NOMO-1 treated with DMSO at 0.1 percent for 48 hours (cell line): ENCODE results near the gene NR3C1.

Experiments used
- DNase-seq: peaks from one replicate; lab custom pipeline; 2025; ENCODE audit not compliant: unreplicated experiment; lab: John Stamatoyannopoulos, UW

The NR3C1 gene

GRCh38 chr5:143239882-143240518 lies 163.5 kb downstream of the NR3C1 start:
- DNase-seq, result no peak

DNA sequence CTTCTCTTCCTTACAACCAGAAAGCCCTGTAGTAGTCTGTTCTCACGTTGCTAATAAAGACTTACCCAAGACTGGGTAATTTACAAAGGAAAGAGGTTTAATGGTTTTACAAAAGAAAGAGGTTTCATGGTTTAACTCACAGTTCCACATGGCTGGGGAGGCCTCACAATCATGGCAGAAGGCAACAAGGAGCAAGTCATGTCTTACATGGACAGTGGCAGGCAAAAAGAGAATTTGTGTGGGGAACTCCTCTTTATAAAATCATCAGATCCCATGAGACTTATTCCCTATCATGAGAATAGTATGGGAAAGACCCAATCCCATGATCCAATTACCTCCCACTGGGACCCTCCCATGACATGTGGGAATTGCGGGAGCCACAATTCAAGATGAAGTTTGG lies 164.9 kb downstream of the NR3C1 start:
- DNase-seq, result no peak

DNA sequence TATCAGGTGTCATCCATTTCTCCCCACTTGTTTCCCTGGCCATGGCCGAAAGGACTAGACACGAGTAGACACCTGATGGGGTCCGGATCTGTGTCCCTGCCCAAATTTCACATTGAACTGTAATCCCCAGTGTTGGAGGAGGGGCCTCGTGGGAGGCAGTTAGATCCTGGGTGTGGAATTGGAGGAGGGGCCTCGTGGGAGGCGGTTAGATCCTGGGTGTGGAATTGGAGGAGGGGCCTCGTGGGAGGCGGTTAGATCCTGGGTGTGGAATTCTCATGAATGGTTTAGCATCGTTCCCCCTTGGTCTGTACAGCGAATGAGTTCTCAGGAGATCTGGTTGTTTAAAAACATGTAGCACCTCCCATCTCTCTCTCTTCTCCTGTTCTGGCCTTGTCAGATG lies 165.8 kb downstream of the NR3C1 start:
- no peak for DNase-seq

DNA sequence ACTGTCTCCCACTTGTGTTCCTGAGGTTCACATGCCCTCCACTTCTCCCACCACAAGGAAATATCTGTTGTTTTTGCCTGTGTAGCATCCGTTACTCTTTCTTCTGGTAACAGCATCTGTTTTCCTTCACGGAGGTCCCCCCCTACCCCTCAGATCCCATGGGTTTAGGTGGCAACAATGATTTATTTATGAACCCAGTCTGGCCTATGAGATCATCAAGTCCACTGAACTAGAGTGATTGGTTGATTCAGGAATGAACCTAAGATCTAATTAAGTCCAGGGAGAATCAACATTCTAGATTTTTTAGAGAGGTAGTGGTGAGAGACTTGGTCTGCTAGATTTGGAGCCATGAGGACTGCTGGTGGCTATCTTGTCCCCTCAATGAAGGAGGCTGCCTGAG lies 166.8 kb downstream of the NR3C1 start:
- no peak for DNase-seq

DNA sequence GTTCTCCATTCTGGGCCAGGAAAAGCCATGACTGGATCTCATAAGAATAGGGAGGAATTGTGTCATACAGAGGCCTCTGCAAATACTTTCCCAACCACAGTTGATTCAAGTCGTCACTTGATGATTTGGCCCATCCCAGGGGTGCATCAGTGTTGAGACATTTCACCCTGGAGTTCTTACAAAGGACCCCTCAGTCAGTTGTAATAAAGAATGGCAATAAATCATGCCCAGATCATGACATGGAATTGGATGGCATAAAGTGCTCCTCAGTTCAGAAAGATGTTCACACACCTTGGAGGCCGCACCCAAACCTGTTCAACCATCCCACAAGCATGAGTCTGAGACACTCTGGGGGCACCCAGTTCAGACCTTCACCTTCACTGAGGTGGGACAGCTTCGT lies 168.1 kb downstream of the NR3C1 start:
- DNase-seq, result no peak

- no peak for DNase-seq
Measured at GRCh38 chr5:143234162-143234842, 169.2 kb downstream of the NR3C1 start.

- no peak for DNase-seq
Measured at GRCh38 chr5:143233031-143233430, 170.5 kb downstream of the NR3C1 start.

GRCh38 chr5:143231973-143232812 lies 171.3 kb downstream of the NR3C1 start:
- DNase-seq, result no peak

GRCh38 chr5:143231416-143231815 lies 172.1 kb downstream of the NR3C1 start:
- no peak for DNase-seq

DNA sequence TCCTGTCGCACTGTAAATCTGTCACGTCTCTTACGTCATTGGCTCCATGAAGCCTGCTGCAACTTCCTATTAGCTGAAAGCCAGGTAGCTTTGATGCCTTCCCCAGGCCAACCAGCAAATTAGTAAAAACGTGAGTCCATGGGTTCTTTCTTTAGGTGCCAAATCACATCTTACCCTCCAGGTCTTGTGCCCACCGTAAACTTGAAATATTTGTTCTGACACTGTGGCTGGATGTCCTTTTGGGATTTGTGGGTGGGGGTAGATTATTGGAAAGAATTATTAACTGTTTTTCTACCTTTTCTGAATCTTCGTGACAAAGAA lies 172.8 kb downstream of the NR3C1 start:
- DNase-seq, result peak; percentile 25

- peak; percentile 46 for DNase-seq
Measured at GRCh38 chr5:143229896-143230675, 173.4 kb downstream of the NR3C1 start.

GRCh38 chr5:143229426-143229895 lies 174.0 kb downstream of the NR3C1 start:
- DNase-seq, result no peak

GRCh38 chr5:143228597-143229293 lies 174.7 kb downstream of the NR3C1 start:
- no peak for DNase-seq
